Inferior parietal cortex (tissue), 1 donor: ENCODE measurements around the gene FBXL7.

ENCODE experiments used
- DNase-seq: peaks from one replicate; pipeline ENCODE4 v3.0.0-alpha.2; 2016; ENCODE audit errors: extremely low spot score

FBXL7 gene

GRCh38 chr5:15886156-15886555, 386.2 kb downstream of the FBXL7 start:
- no peak for DNase-seq

GRCh38 chr5:15887093-15887492, 387.1 kb downstream of the FBXL7 start:
- no peak for DNase-seq

GRCh38 chr5:15889001-15889400, 389.0 kb downstream of the FBXL7 start:
- no peak for DNase-seq

- DNase-seq: no peak
Measured at GRCh38 chr5:15893866-15894265, 393.9 kb downstream of the FBXL7 start.

- DNase-seq: no peak
Measured at GRCh38 chr5:15897656-15898055, 397.7 kb downstream of the FBXL7 start.

GRCh38 chr5:15898641-15899040, 398.7 kb downstream of the FBXL7 start:
- DNase-seq: no peak

- DNase-seq: no peak
Measured at GRCh38 chr5:15899481-15899880, 399.5 kb downstream of the FBXL7 start.

- no peak for DNase-seq
Measured at GRCh38 chr5:15901151-15901550, 401.2 kb downstream of the FBXL7 start.

GRCh38 chr5:15902066-15902465, 402.1 kb downstream of the FBXL7 start:
- no peak for DNase-seq

- DNase-seq: no peak
Measured at GRCh38 chr5:15904899-15905830, 405.2 kb downstream of the FBXL7 start.

GRCh38 chr5:15914638-15915037, 414.7 kb downstream of the FBXL7 start:
- DNase-seq: no peak

GRCh38 chr5:15926586-15926985, 426.6 kb downstream of the FBXL7 start:
- DNase-seq: no peak

- DNase-seq: no peak
Measured at GRCh38 chr5:15927710-15928380, 427.9 kb downstream of the FBXL7 start.

- DNase-seq: peak; percentile 39
Measured at GRCh38 chr5:15929611-15930263, 429.8 kb downstream of the FBXL7 start.

- DNase-seq: no peak
Measured at GRCh38 chr5:15932066-15932465, 432.1 kb downstream of the FBXL7 start.

- DNase-seq: no peak
Measured at GRCh38 chr5:15933259-15934207, 433.6 kb downstream of the FBXL7 start.

- no peak for DNase-seq
Measured at GRCh38 chr5:15936505-15937245, 436.7 kb downstream of the FBXL7 start.

GRCh38 chr5:15937708-15938107, 437.7 kb downstream of the FBXL7 start:
- DNase-seq: no peak

GRCh38 chr5:15938186-15938585, 438.2 kb downstream of the FBXL7 start:
- no peak for DNase-seq

GRCh38 chr5:15938961-15939360, 439.0 kb downstream of the FBXL7 start:
- no peak for DNase-seq

- DNase-seq: no peak
Measured at GRCh38 chr5:15940905-15941304, 440.9 kb downstream of the FBXL7 start.
